CD4-positive, alpha-beta T cell (primary cell): ENCODE results near the gene DNAH17. TPM values are rescaled to one million over a fixed set of nuclear protein-coding genes. Genes with fewer than 3 reads are reported as not detected.

Experiments used
- ATAC-seq: fragments of 200-7000 bp; cut with Tn5 transposase; one replicate; pipeline ENCODE4 v1.10.0; 2022; ENCODE audit warnings: mild to moderate bottlenecking; ENCODE audit not compliant: poor library complexity
- CTCF ChIA-PET: fragments of 350-600 bp; sonication (Branson Sonifier 250); formaldehyde crosslinking; loops from one replicate; lab custom pipeline; 2021; ENCODE audit warnings: antibody characterized with exemption, inconsistent platforms; lab: Charles Lee
- POLR2A ChIA-PET: fragments of 350-600 bp; sonication (Branson Sonifier 250); formaldehyde crosslinking; loops from one replicate; lab custom pipeline; 2021; ENCODE audit warnings: antibody characterized with exemption, inconsistent platforms; lab: Charles Lee
- DNase-seq, 14 experiments: peaks; one replicate each; pipeline ENCODE4 v3.0.0-alpha.2; 2013 to 2020; ENCODE audit warnings: mixed read lengths in 2 of 14
- H3K27ac ChIP-seq, 2 donors: one replicate each; pipeline versions ENCODE4 v1.5.1 to v1.7.0; 2013; ENCODE audit warnings: low read length in 2 of 2, low read depth in 1 of 2, mild to moderate bottlenecking in 1 of 2
- H3K27me3 ChIP-seq, 2 experiments: 1 replicate in 1 of 2; 2 replicates in 1 of 2; pipeline versions ENCODE4 v1.6.1 to v1.7.0; 2013; ENCODE audit warnings: low read length in 2 of 2, control low read depth in 1 of 2, mild to moderate bottlenecking in 1 of 2, moderate library complexity in 1 of 2; ENCODE audit not compliant: insufficient read depth in 2 of 2, control insufficient read depth in 1 of 2
- H3K36me3 ChIP-seq: one replicate; pipeline ENCODE4 v1.6.1; 2013; ENCODE audit warnings: low read length, control low read depth; ENCODE audit not compliant: insufficient read depth
- H3K4me1 ChIP-seq: one replicate; pipeline ENCODE4 v1.6.1; 2013; ENCODE audit warnings: low read length, control low read depth; ENCODE audit not compliant: insufficient read depth
- H3K4me3 ChIP-seq: one replicate; pipeline ENCODE4 v1.5.1; 2013; ENCODE audit warnings: mild to moderate bottlenecking, low read length, moderate library complexity
- H3K9me3 ChIP-seq, 2 experiments: 1 replicate in 1 of 2; 2 replicates in 1 of 2; pipeline versions ENCODE4 v1.6.1 to v1.7.0; 2013; ENCODE audit warnings: low read length in 2 of 2, mild to moderate bottlenecking in 2 of 2, control low read depth in 1 of 2, moderate library complexity in 1 of 2; ENCODE audit not compliant: control insufficient read depth in 1 of 2, insufficient read depth in 1 of 2
- H3K27ac Mint-ChIP-seq: one replicate; pipeline ENCODE4 v1.8.0; 2020; ENCODE audit warnings: mixed read lengths
- H3K27me3 Mint-ChIP-seq: one replicate; pipeline ENCODE4 v1.8.0; 2021; ENCODE audit warnings: mixed read lengths
- H3K36me3 Mint-ChIP-seq: one replicate; pipeline ENCODE4 v1.8.0; 2021; ENCODE audit warnings: low read depth, mixed read lengths
- H3K4me1 Mint-ChIP-seq: one replicate; pipeline ENCODE4 v1.8.0; 2021; ENCODE audit warnings: low read depth, mixed read lengths
- H3K4me3 Mint-ChIP-seq: one replicate; pipeline ENCODE4 v1.8.0; 2020; ENCODE audit warnings: mild to moderate bottlenecking, mixed read lengths
- H3K9me3 Mint-ChIP-seq: one replicate; pipeline ENCODE4 v1.8.0; 2020; ENCODE audit warnings: mixed read lengths
- CTCF ChIP-seq: fragments of 200-600 bp; IDR thresholded peaks from one replicate; pipeline ENCODE4 v1.8.0; 2022; ENCODE audit warnings: antibody characterized with exemption, mild to moderate bottlenecking
- intact Hi-C, 2 experiments: fragments of 100-400 bp; cut with DNase I in 1 of 2; cut with micrococcal nuclease in 1 of 2; formaldehyde crosslinking; loops; one replicate each; pipeline versions ENCODE4 v1.15.1 to v1.9.0; 2023 to 2025; cut with DNase I, micrococcal nuclease
- polyA plus RNA-seq, 2 donors: library from polyadenylated mRNA; unstranded; fragments of 120-200 nt; gene quantifications; one replicate each; pipeline ENCODE4 v1.2.1, GENCODE V29; 2013
- total RNA-seq, 174 experiments: library from RNA in 2 of 174; stranded (reverse) in 2 of 174; gene quantifications; one replicate each; pipeline ENCODE4 v1.2.3 and lab custom pipeline; 2021 to 2026

DNAH17 gene
- total RNA-seq (under 1 TPM in 1 of 2 experiments, not detected in 1; 0.14 TPM), total RNA-seq (lab: John Stamatoyannopoulos, UW) (0 to 4.0 (median 0.80) reads per million in 172 experiments)
- 1.8 TPM for polyA plus RNA-seq (2013, experiment 1 of 2)
- polyA plus RNA-seq (2013, experiment 2 of 2), result 2.4 TPM

DNA sequence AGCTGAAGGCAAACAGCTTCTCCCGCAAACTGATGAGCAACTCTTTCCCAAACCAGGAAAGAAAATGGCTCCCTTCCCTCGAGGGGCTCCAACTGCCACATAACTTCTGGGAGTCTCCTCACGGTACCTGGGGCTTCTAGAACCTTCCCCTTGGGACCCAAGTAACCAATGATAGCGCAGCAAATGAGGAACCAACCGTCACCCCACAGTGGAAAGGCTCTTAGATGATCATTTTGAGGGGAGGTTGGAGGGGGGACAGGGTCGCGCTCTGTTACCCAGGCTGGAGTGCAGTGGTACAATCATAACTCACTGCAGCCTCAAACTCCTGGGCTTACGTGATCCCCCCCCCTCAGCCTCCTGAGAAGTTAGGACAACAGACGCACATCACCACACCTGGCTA, at the start of gene DNAH17:
DNAH17 (minus strand) TSS at position 101 of the 400 bp plus-strand sequence. CDS start 2,339 bp downstream, outside the sequence.
- TF ChIP-seq CTCF, result no peak
- POLR2A ChIA-PET, result no interaction called here
- Mint-ChIP-seq H3K4me1 (no peaks in the 10 kb centered on the region), H3K4me3 (no peak within 1 kb of the TSS), H3K27ac (no peak within 1 kb of the TSS), H3K27me3 (no peaks in the 10 kb centered on the region), H3K36me3 (no peaks in the 10 kb centered on the region), H3K9me3 (no peaks in the 10 kb centered on the region)
- H3K9me3 ChIP-seq, result peaks cover 0 to 4% of the 10 kb centered on the region in 2 experiments
- intact Hi-C loops, result no loop called here
- H3K4me1 ChIP-seq, result no peaks in the 10 kb centered on the region
- H3K27ac ChIP-seq, result no peak within 1 kb of the TSS
- CTCF ChIA-PET, result no interaction called here
- ATAC-seq (no peak), DNase-seq (no peak)
- no peak within 1 kb of the TSS for H3K4me3 ChIP-seq
- H3K27me3 ChIP-seq, result no peaks in the 10 kb centered on the region
- H3K36me3 ChIP-seq, result no peaks in the 10 kb centered on the region

DNA sequence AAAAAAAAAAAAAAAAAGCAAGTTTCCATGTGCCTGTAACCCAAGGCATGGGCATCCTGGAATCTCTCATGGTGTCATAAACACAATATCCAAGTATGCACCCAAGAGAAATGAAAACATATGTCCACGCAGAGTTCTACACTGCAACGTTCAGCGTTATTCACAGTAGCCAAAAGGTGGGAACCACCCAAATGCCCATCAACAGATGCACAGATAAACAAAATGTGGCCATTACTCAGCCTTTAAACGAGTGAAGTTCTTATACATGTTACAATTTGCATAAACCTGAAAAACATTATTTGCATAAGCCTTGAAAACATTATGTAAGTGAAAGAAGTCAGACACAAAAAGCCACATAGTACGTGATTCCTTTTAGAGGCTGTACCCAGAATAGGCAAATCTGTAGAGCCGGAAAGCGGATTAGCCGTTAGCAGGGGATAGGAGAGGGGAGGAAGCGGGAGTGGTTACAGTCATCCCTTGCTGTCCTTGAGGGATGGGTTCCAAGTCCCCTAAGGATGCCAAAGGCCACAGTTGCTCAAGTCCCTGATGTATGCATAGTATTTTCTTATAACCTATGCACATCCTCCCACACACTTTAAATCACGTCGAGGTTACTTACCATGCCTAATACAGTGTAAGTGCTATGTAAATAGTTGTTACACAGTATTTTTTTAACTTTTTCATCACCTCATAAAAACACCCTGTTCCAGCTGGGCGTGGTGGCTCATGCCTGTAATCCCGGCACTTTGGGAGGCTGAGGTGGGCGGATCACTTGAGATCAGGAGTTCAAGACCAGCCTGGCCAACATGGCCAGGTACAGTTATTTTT, 47.3 kb upstream of the DNAH17 start:
- intact Hi-C loops, result no loop called here
- Mint-ChIP-seq H3K27me3 (no peaks in the 10 kb centered on the region), H3K27ac (no peak overlapping the region), H3K4me3 (no peak overlapping the region), H3K4me1 (no peaks in the 10 kb centered on the region), H3K36me3 (no peaks in the 10 kb centered on the region), H3K9me3 (no peaks in the 10 kb centered on the region)
- H3K27ac ChIP-seq, result no peak overlapping the region
- H3K36me3 ChIP-seq, result no peaks in the 10 kb centered on the region
- H3K4me1 ChIP-seq, result peaks cover under 1% of the 10 kb centered on the region
- no peaks in the 10 kb centered on the region for H3K27me3 ChIP-seq
- no peaks in the 10 kb centered on the region for H3K9me3 ChIP-seq
- H3K4me3 ChIP-seq, result no peak overlapping the region
- ChIA-PET CTCF (no interaction called here), POLR2A (no interaction called here)
- no peak for DNase-seq
- no peak for ATAC-seq
- TF ChIP-seq CTCF, result no peak

DNA sequence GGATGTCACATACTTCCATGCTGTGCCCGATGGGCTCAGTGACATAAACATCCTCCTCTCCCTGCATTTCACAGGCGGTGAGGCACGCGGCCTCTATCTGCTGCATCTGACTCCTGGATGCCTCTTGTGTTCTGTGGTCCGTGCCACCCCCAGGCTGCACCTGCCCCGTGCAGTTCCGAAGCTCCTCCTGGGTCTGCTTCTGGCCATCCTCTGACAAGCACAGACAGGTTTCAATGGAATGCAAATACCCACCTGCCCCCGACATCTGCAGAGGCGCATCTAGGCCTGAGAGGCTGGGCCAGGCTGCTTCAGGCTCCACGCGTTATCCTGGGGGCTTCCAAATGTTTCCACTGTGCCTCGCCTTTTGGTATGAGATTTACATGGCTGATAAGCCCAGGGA, 46.3 kb upstream of the DNAH17 start:
- Histone ChIP-seq H3K27me3 (no peaks in the 10 kb centered on the region), H3K4me3 (no peak overlapping the region), H3K4me1 (no peaks in the 10 kb centered on the region), H3K27ac (no peak overlapping the region), H3K9me3 (no peaks in the 10 kb centered on the region), H3K36me3 (no peaks in the 10 kb centered on the region)
- TF ChIP-seq CTCF, result no peak
- H3K9me3 Mint-ChIP-seq, result no peaks in the 10 kb centered on the region
- ChIA-PET CTCF (no interaction called here), POLR2A (no interaction called here)
- H3K4me1 Mint-ChIP-seq, result no peaks in the 10 kb centered on the region
- H3K36me3 Mint-ChIP-seq, result no peaks in the 10 kb centered on the region
- H3K4me3 Mint-ChIP-seq, result no peak overlapping the region
- intact Hi-C loops, result no loop called here
- no peak for DNase-seq
- H3K27me3 Mint-ChIP-seq, result no peaks in the 10 kb centered on the region
- ATAC-seq, result no peak
- H3K27ac Mint-ChIP-seq, result no peak overlapping the region
